SHP77 treated with DMSO at 0.1 percent for 48 hours (cell line): ENCODE results near the gene HSPH1.
"Not testable (repeated sequence)": the region's sequence is repeated elsewhere in the genome, so short reads cannot be mapped to it uniquely, and the experiment has no call there.

Source experiments
- DNase-seq: peaks from one replicate; lab custom pipeline; 2025; lab: John Stamatoyannopoulos, UW

Gene HSPH1

DNA sequence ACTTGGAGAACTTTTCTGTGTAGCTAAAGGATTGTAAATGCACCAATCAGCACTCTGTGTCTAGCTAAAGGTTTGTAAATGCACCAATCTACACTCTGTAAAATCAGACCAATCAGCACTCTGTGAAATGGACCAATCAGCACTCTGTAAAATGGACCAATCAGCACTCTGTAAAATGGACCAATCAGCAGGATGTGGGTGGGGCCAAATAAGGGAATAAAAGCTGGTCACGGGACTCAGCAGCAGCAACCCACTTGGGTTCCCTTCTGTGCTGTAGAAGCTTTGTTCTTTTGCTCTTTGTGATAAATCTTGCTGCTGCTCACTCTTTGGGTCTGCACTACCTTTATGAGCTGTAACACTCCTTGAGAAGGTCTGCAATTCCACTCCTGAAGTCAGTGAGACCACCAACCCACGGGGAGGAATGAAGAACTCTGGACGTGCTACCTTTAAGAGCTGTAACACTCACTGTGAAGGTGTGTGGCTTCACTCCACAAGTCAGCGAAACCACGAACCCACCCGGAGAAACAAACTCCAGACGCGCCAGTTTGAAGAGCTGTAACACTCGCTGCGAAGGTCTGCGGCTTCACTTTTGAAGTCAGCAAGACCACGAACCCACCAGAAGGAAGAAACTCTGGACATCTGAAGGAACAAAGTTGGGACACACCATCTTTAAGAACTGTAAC is 16.2 kb upstream of the HSPH1 start:
- DNase-seq = not testable (repeated sequence)

DNA sequence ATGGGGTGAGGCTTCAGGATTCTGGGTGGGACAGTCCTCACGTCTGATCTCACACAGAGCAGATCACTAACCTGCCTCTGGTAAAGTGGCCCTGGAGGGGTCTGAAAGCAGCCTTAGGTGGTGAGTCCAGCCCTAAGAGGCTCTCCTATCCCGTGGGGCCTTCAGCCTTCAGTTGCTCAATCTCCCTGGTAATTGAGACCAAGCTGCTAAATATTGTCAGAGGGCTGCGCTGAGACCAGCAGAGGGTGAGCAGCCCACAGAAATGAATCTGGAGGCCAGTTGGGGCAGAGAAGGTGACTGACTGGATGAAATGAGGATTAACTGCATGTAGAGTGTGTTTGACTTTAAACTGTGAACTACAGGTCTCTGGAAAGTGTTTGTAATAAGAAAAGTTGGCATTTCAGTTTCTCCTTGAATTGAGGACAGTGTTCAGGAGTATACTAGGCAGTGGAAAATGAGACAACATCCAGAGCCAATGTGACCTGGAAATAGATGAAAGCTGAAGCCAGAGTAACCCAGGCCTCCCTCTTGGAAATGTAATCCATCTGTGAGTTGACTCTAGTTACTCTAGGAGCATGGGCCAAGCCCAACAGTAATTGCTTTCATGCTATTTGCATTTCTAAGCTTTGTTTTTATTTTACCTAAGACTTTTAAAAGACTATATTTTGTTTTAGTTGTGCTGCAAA is 14.3 kb upstream of the HSPH1 start:
- no peak for DNase-seq

DNA sequence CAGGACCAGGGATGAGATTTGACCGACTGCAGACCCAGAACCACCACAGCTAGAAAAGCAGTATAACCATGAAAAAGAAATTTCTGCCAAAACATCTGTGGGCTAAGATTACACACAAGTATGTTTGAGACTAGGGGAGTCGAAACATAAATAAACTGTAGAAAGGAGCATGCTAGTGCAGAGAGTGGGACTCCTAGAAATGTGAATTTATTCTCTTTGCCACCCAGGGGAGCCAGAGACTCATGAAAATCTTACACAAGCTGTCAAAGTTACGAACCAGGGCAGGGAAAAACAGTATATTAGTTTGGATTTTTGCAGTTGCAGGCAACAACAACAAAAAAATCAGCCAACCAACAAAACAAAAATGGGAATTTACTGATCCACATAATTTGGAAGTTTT is 12.3 kb upstream of the HSPH1 start:
- no peak for DNase-seq

DNA sequence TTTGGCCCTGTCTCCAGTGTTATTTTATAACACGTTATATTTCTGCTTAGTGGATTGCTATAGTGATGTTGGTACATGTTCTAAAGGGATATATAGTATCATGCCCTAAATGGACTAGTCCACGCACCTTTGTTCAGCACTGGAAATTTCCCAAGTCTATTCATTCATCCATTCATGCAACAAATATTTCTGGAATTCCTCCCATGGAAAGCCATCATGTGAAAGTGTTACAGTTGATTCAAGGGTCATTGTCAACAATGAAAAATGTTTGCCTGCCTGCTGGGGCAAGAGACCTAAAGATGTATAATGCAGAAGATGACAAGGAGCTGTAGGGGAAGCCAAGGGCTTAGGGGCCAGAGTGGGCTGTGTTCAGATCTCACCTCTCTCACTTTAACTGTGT is 10.8 kb upstream of the HSPH1 start:
- no peak for DNase-seq

DNA sequence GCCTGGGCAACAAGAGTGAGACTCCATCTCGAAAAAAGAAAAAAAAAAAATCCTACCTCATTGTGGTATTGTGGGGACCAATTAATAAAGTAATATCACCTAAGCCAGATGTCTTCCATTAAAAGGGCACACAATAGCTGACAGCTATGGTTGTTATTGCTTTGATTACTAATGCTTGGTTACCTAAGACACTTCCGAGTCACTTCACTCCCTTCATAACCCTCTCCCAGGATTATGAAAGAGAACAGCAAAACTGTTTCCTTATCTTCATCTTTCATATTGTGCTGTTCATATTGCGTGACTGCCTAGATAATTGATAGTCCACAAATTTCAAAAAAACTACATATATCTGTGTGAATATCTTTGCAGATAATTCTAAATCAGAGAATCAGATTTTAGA is 10.3 kb upstream of the HSPH1 start:
- no peak for DNase-seq

DNA sequence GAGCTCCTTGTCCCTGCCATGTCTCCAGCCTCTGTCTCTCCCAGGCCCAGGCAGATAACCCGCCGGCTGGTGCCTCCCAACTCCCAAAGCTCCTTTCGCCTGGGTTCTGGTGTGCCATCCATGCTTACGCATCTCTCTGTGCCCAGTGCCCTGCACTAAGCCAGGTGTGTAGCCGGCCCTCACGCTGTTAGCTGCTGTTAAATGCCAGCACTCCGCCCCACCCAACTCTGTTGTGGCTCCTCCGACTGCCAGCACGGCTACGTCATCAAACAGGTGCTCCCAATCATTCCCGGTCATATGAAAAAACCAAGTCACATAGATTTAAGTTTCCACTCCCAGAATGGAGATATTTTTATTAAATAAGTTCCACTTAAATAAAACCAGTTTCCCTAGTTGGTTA is 7.0 kb upstream of the HSPH1 start:
- DNase-seq = no peak

DNA sequence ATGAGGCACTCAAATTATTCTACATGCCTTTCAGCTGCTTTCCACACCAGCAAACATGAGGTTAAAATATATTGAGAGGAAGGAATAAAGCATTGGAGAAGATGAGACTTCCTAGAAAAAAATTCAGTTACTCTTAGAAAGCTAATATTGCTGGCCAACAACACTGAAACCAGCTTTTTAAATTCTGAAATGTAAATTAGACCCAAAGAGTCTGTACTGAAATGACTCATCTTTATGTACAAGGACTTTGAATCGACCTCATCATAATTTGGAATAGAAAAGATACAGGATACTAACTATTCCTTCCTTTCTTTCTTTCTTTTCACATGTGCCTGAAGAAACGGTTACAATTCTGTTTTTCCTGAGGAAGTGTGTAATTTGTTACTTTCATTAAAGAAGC is 6.5 kb upstream of the HSPH1 start:
- DNase-seq = no peak

DNA sequence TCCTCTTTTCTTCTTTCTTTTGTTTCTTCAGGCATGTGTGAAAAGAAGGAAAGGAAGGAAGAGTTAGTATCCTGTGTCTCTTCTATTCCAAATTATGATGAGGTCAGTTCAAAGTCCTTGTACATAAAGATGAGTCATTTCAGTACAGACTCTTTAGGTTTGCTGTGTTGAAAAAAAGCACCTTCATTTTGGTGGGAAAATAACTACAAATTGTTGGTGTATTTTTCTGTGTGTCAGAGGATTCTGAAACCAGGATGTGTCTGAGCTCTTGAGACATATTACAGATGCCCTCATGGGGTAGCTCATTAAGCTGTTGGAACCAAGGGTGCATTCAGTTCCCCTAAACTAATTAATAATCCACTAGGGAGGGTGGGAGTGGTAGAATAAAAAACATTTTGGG is 5.8 kb upstream of the HSPH1 start:
- DNase-seq = no peak

DNA sequence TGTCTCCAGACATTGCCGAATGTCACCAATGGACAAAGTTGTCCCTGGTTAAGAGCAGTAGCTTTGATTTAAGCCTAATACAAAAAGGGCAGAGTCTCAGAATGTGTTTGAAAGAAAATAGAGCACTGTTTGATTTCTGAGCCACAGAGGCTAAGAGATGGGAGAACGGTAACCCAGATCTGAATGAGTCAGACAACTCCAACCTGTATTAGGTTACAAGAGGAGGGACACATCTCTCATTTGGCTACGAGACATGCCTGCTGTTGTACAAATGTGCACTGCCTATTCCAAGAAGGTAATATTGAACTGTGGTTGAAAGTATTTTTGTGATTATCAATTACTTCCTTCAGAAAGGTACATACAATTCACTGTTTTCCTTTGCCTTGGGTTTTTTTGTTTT is 4.9 kb upstream of the HSPH1 start:
- no peak for DNase-seq

DNA sequence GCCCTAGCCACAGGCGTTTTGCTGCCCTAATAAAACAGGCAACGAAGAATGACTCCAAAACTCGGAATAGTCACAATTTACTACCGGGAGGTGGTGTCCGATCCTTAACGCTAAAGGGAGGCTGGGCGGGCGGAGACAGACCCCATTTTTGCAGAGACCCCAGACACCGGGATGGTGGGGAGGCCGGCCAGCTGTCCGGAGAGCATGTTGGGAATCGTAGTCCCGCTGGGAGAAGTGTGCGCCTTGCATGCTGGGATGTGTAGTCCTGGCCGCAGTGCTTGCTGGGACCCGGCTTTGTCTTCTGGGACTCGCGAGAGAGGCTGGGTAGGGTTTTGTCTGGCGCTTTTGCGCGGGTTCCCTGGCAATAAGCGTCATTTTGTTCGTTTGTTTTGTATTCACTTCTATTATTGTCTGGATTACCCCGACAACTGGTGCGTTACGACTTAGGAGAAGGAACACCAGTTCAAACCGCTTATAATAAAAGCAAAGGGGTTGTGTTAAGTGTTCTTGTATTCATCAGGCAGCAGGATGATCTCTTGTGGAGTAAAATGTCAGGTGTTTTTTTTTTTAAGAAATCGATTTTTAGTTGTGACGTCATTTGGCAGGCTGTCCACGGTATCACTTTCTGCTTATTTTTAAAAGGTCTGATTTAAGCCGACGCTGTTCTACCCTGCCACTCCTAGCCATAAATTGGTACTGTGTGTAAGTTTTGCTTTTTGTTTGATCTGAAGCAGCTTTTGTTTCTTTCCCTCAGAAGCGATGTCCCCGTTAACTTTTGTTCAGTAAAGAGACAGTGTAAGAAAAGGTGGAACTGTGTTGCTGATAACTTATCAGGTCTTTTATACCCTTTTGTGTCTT is 676 bp upstream of the HSPH1 start:
- DNase-seq = peak; percentile 96

DNA sequence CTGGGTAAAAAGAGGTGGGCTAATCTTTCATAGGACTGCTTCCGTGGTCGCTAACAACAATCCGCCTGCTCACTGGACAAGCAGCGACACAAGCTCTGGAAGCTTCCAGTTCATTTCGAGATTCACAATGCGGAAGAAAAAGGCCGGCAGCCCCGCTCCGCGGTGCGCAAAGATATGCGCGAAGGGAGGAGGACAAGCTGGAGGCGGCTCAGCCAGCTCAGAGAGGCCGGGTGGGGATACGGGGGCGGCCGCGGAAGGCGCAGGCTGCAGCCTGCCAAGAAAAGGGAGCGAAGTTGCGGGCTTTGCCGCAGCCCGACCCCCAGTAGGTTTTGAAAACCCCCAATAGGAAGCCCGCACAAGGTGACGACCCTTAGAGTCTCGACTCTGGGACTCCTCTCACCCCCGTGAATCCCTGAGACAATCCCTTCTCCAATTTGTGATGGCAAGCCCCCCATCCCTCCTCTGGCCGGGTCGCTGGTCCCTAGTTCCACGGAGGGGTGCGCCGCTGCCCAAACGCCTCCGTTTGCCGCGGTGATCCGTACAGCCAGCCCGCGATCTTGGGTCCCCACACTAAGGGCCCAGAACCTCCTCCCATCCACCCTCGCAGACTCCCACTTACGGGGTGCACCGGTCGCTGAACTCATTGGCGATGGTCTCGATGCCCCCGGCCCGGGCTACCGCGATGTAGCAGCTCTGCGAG is 697 bp downstream of the HSPH1 start:
- DNase-seq = peak; percentile 5

DNA sequence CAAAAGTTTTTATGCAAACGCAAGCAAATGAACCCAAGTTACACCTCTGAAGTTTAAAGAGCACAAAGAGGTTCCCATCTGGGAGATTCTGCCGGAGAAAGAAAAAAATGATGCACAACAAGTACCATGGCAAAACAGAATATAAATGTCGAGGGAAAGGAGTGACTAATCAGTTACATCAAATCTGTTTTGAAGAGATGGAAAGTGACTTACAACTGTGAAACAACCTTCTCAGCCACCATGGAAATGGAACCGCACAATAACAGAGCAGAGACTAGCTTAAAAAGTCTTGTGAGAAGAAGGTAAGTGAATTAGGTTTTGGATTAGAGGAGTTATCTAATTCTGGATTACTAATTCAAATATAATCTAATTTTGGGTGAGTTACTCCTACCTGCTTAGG is 2.4 kb downstream of the HSPH1 start:
- no peak for DNase-seq

DNA sequence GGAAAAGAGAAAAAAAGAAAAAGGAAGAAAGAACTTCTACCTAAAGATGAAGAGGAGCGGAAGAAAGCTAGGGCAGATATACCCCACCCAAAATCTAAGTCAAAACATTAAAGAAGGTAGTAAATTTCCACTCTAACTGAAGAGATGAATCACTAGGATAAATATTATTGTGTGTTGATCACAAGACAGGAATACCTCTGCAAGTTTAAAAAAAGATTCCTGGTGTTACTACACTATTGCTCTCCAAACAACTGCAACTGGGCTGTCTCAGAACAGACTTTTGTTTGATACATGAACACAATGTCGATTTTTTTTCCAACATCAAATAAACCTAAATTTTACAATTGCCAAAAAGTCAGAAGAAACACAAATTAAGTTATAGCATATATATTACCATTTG is 6.8 kb downstream of the HSPH1 start:
- DNase-seq = no peak

DNA sequence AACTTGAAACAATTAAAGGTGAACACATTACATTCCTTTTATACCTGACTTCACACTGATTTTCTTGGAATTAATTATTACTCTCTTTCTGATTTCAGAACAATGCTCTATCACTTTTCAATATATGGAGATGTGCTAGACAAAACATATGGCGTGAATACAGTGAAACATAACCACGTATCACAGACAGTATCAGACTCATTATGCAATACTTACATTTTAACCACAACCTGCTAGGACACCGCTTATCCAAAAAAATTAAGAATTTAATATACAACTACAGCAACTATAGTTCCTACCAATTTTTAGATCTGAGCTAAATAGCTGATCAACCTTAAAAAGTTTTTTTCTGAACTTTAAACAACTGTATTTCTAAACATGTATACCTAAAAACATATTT is 9.9 kb downstream of the HSPH1 start:
- DNase-seq = no peak

DNA sequence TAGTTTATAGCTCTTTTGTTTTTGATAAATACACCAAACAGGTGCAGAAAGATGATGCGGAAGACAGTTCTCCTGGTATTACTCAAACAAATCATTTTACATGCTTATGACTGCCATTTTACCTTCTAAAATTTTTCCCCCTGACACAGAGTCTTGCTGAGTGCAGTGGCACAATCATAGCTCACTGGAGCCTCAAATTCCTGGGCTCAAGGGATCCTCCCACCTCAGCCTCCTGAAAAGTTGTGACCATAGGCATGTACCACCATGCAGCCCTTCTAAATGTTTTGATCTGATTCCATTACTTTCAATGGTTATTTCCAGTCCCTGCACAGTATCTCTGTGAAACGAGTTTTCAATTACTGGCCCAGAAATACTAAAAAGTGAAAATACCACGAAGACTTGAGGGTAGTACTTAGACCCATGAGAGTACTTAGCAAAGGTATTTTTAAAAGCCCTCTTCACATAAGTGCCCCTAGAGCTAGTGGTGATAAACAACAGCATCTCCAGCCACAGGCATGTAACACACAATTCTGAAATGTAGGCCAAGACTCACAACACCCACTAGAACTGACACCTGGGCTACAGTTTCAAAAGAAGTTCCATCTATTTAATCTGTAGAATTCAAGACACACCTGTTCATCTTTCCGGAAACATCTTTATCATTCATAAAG is 11.3 kb downstream of the HSPH1 start:
- no peak for DNase-seq

DNA sequence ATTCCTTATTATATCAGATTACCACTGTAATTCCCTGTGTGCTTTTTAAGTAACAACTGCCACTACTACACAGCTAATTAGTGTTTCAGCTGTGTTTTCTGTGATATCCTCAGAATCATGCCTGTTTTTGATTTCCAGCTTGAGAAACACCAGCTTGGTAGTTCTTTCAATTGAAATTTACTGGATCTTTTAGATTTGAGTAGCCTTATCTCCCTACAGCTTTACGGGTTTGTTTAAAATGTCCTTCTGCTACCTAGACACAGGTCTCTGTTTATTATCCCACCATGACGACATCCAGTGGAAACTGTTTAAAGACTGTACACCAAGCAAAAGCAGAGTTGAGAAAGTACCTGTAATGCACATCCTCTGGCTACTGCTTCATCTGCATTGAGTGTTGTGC is 12.1 kb downstream of the HSPH1 start:
- DNase-seq = no peak

DNA sequence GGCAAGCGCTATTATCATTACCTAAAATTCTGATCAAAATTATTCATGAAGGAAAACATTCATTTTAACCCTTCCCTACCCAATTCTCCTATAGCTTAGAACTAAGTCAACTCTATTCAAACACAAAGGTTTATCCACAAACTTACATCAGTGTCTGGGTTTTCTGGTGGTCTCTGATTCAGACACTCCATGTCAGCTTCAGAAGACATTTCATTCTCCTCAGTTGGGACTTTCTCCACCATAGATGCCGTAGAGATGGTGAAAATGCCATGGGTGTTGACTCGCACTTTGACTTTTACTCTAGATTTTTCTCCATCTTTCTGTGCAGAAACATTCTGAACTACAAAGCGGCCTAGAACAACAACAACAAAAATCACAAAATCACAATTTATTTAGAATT is 16.3 kb downstream of the HSPH1 start:
- no peak for DNase-seq

DNA sequence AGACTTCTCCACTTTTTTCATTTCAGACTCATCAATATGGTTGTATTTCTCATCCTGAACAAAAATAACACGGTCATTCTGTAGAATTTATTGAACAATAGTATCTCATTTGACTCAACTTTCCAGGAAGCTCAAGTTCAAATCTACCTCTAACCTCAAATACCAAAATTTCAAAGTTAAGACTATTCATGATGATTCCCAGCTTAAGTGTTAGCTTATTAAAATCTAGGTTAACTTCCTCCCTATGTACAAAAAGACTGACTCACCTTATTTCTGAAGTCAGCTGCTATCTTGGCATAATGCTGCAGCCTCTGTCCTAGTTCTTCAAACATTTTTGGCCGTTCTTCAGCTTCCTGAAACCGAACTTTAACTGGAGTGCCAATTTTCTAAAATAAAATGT is 23.2 kb downstream of the HSPH1 start:
- DNase-seq = no peak

DNA sequence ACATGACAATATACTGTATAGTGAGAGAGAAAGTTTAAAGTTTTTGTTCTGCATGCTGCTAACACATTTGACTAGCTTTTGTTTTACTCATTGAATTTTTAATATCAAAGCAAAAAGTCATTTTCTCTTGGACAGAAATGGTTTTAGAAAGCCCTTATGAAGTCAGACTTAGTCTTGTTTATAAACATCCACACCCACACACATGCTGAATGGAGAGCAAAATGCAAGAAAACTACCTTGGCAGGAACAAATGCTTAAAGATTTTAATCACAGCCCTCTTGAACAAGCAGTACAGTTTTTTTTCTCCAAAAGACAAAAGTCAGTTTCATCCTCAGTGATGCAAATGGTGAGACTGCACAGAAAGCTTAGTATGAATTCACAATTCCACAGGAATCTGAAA is 25.0 kb downstream of the HSPH1 start:
- no peak for DNase-seq

DNA sequence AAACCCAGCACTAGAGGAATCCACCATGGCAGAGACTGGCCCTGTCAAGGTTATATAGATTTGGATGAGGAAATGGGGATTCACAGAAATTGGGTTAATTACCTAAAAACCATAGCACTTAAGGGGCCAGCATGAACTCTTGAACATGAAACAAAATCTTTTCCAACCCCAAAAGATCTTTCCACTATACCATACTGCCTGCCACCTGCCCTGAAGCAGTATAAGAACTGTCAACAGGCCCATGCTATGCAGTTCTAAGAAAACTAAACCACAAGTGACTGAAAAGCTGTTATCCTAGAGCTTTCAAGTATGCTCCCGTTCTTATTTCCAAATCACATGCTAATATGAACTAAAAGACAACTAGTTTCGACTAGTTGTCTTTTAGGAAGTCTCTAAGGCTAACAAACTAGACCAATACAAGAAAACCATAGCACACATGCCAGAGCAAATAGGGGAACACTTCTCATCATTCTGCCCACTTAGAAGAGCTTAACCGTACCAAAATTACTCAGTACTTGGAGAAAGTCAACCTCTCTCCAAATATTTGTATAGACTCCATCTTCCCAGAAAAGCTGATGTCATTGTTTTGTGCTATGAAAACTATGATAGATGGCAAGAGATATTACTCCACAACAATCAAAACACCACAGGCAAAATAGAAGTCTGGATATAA is 27.5 kb downstream of the HSPH1 start:
- DNase-seq = no peak

DNA sequence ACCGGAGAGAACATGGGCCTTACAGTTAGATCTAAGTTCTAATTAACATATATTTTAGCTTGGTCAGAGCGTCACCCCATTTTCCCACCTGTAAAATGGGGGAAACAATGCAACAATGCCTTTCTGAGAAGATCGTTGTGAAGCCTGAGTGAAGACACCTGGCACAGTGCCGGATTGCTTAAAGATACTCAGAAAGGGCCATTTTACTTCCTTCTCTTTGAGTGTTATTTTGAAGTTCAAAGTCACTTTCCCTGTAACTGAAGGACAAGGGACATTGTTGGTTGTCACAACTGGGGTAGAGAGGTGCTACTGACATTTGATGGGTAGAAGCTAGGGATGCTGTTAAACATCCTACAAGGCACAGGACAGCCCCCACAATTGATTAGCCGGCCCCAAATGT is 28.1 kb downstream of the HSPH1 start:
- no peak for DNase-seq
